Lung (tissue), 12 donors: ENCODE data around the gene RPTN. TPM values are rescaled to one million over a fixed set of nuclear protein-coding genes. Genes with fewer than 3 reads are reported as not detected.
A peak's percentile ranks its signal among the peaks of the same experiment; 100 is the strongest.

Source experiments
- ATAC-seq: fragments of 200-7000 bp; cut with Tn5 transposase; one replicate; pipeline ENCODE4 v1.9.1; 2020; ENCODE audit warnings: moderate number of reproducible peaks; ENCODE audit not compliant: insufficient read depth, low FRiP score
- DNase-seq, 3 donors: peaks; one replicate each; pipeline ENCODE4 v3.0.0-alpha.2; 2013 to 2017
- H3K27ac ChIP-seq, 2 donors: one replicate each; pipeline ENCODE4 v1.5.1; 2013; ENCODE audit warnings: mild to moderate bottlenecking in 2 of 2, moderate library complexity in 2 of 2, control low read depth in 1 of 2, inconsistent platforms in 1 of 2, low read depth in 1 of 2, low read length in 1 of 2
- H3K27me3 ChIP-seq, 3 donors: one replicate each; pipeline ENCODE4 v1.5.1; 2013; ENCODE audit warnings: low read length in 2 of 3; ENCODE audit not compliant: control insufficient read depth in 3 of 3, insufficient read depth in 3 of 3
- H3K36me3 ChIP-seq, 4 donors: one replicate each; pipeline ENCODE4 v1.5.1; 2013; ENCODE audit warnings: low read length in 4 of 4, mild to moderate bottlenecking in 1 of 4, moderate library complexity in 1 of 4; ENCODE audit not compliant: control insufficient read depth in 4 of 4, insufficient read depth in 4 of 4
- H3K4me1 ChIP-seq, 5 donors: one replicate each; pipeline ENCODE4 v1.5.1; 2013; ENCODE audit warnings: low read length in 5 of 5, mild to moderate bottlenecking in 2 of 5, moderate library complexity in 1 of 5; ENCODE audit not compliant: control insufficient read depth in 5 of 5, insufficient read depth in 5 of 5
- H3K4me3 ChIP-seq: one replicate; pipeline ENCODE4 v1.5.1; 2013; ENCODE audit warnings: mild to moderate bottlenecking, control low read depth, moderate library complexity
- H3K9ac ChIP-seq, 2 donors: one replicate each; pipeline ENCODE4 v1.5.1; 2013; ENCODE audit warnings: low read length in 2 of 2, control low read depth in 1 of 2; ENCODE audit not compliant: insufficient read depth in 1 of 2
- H3K9me3 ChIP-seq, 4 donors: one replicate each; pipeline ENCODE4 v1.5.1; 2013; ENCODE audit warnings: low read length in 3 of 4, mild to moderate bottlenecking in 1 of 4, moderate library complexity in 1 of 4; ENCODE audit not compliant: control insufficient read depth in 4 of 4, insufficient read depth in 3 of 4
- CTCF ChIP-seq: IDR thresholded peaks from 2 replicates; pipeline ENCODE4 v1.5.1; 2012; ENCODE audit warnings: mild to moderate bottlenecking; ENCODE audit errors: control extremely low read depth, extremely low read depth
- WGBS, 2 donors: extraction: QIAGEN DNeasy Blood & Tissue Kit; methylation state at CpG; one replicate each; pipeline ENCODE4 v1.1.7; 2013; 5-methylcytosine and 5-hydroxymethylcytosine counted together
- polyA plus RNA-seq, 2 donors: library from polyadenylated mRNA; stranded (reverse); fragments of 200-250 nt; gene quantifications; one replicate each; pipeline ENCODE4 v1.2.1, GENCODE V29; 2013
- total RNA-seq, 2 donors: library from RNA; depleted of rRNA in 1 of 2; stranded (reverse); fragments of >200 nt in 1 of 2; gene quantifications; one replicate each; pipeline ENCODE4 v1.2.1, GENCODE V29; 2014 to 2021
- donor health status: control.
- donor health status: control.
- donor health status: Bipolar disorder and iron deficiency.
- donor health status: healthy.
- donor health status: DM: yes; HTN: yes; CAD: no.

The RPTN gene
- total and polyA plus RNA-seq, 4 donors: not detected

DNA sequence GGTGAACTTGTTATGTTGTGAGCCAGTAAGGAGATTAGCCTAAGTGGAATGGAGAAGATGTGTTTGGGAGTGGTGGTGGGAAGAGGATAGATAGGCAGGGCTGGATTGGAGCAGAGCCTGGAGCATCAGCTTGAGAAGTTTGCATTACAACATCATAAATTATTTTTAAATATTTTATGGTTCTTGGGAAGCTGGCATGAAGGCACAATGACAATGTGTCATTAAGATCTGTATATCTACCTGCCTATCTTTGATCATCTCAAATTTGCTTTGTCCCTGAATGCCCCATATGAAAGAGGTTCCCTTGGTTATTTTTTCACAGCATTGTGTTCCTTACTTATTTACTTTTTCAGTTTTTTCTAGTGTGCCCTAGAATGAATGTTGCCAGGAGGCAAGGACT, 32.7 kb upstream of the RPTN start:
- Histone ChIP-seq H3K4me1 (peaks cover 0 to 11% (median 0%) of the 10 kb centered on the region in 5 donors), H3K4me3 (no peak overlapping the region), H3K36me3 (no peaks in the 10 kb centered on the region), H3K27me3 (no peaks in the 10 kb centered on the region), H3K9me3 (no peaks in the 10 kb centered on the region), H3K27ac (no peak overlapping the region), H3K9ac (no peak overlapping the region)
- no peak for DNase-seq
- no peak for ATAC-seq
- TF ChIP-seq CTCF: no peak

DNA sequence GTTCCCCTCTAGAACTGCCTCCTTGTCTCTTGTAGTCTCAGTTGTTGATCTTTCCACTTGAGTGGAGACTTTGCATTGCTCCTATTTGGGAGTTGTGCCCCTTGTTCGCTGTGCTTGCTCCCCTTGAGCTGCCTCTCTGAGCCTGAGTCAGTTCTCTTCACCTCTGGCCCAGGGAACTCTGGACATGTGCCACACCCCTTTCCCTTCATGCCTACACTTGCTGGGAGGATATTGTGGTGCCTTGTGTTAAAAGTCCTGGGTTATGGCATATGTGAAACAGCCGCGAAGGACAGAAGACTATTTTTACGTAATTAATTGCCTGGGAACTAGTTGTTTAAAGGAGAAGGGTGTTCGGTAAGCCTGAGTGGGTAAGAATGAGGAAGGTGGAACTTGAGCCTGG, 32.2 kb upstream of the RPTN start:
- ATAC-seq (no peak), DNase-seq (no peak)
- Histone ChIP-seq H3K4me3 (no peak overlapping the region), H3K27ac (no peak overlapping the region), H3K27me3 (no peaks in the 10 kb centered on the region), H3K4me1 (peaks cover 0 to 11% (median 0%) of the 10 kb centered on the region in 5 donors), H3K9me3 (no peaks in the 10 kb centered on the region), H3K9ac (no peak overlapping the region), H3K36me3 (no peaks in the 10 kb centered on the region)
- 77 to 84% methylated on average over 5 of the region's 5 CpGs for WGBS, 2 donors
- TF ChIP-seq CTCF: no peak

GRCh38 chr1:152190589-152190988, 31.6 kb upstream of the RPTN start:
- no peak for ATAC-seq
- WGBS, 2 donors: 31 to 47% methylated on average over 2 of the region's 2 CpGs

More at GRCh38 chr1:152190589-152190988, 31.6 kb upstream of the RPTN start:
- no peak overlapping the region for H3K9ac ChIP-seq
- DNase-seq: peak in 2 of 3 donors; percentile 4 to 41
- H3K9me3 ChIP-seq: no peaks in the 10 kb centered on the region
- H3K4me3 ChIP-seq: no peak overlapping the region
- no peak overlapping the region for H3K27ac ChIP-seq
- no peaks in the 10 kb centered on the region for H3K27me3 ChIP-seq
- TF ChIP-seq CTCF: no peak
- H3K36me3 ChIP-seq: no peaks in the 10 kb centered on the region
- H3K4me1 ChIP-seq: peaks cover 0 to 11% (median 0%) of the 10 kb centered on the region in 5 donors
